HG02678 (cell line): ENCODE measurements around the gene LKAAEAR1.
"Not testable (repeated sequence)": the region's sequence is repeated elsewhere in the genome, so short reads cannot be mapped to it uniquely, and the experiment has no call there.

Experiments used
- ATAC-seq: cut with Tn5 transposase; IDR thresholded peaks from one replicate; pipeline ENCODE4 v1.9.1; 2021; ENCODE audit warnings: mild to moderate bottlenecking, moderate library complexity; ENCODE audit not compliant: unreplicated experiment

The LKAAEAR1 gene

GRCh38 chr20:64083804-64084684, at the start of gene LKAAEAR1:
Gene LKAAEAR1 (minus strand): TSS chr20:64084398. CDS start chr20:64084219, 179 bp downstream.
- ATAC-seq, result no peak

- no peak for ATAC-seq
Observed at GRCh38 chr20:64131406-64131805, 47.2 kb upstream of the LKAAEAR1 start.

GRCh38 chr20:64130876-64131275, 46.7 kb upstream of the LKAAEAR1 start:
- no peak for ATAC-seq

GRCh38 chr20:64130271-64130670, 46.1 kb upstream of the LKAAEAR1 start:
- no peak for ATAC-seq

GRCh38 chr20:64129146-64129782, 45.1 kb upstream of the LKAAEAR1 start:
- ATAC-seq, result no peak

GRCh38 chr20:64123517-64123916, 39.3 kb upstream of the LKAAEAR1 start:
- ATAC-seq, result not testable (repeated sequence)

GRCh38 chr20:64122927-64123326, 38.7 kb upstream of the LKAAEAR1 start:
- not testable (repeated sequence) for ATAC-seq

- ATAC-seq, result no peak
Observed at GRCh38 chr20:64121586-64121985, 37.4 kb upstream of the LKAAEAR1 start.

GRCh38 chr20:64119681-64120341, 35.6 kb upstream of the LKAAEAR1 start:
- ATAC-seq, result no peak

GRCh38 chr20:64119301-64119680, 35.1 kb upstream of the LKAAEAR1 start:
- no peak for ATAC-seq

GRCh38 chr20:64117432-64117777, 33.2 kb upstream of the LKAAEAR1 start:
- ATAC-seq, result not testable (repeated sequence)

GRCh38 chr20:64116541-64117431, 32.6 kb upstream of the LKAAEAR1 start:
- ATAC-seq, result no peak

- ATAC-seq, result no peak
Observed at GRCh38 chr20:64116016-64116415, 31.8 kb upstream of the LKAAEAR1 start.

- ATAC-seq, result no peak
Observed at GRCh38 chr20:64115171-64115911, 31.1 kb upstream of the LKAAEAR1 start.

GRCh38 chr20:64114356-64114971, 30.3 kb upstream of the LKAAEAR1 start:
- ATAC-seq, result no peak

GRCh38 chr20:64113796-64114355, 29.7 kb upstream of the LKAAEAR1 start:
- ATAC-seq, result no peak

GRCh38 chr20:64113444-64113775, 29.2 kb upstream of the LKAAEAR1 start:
- ATAC-seq, result no peak

GRCh38 chr20:64112691-64113443, 28.7 kb upstream of the LKAAEAR1 start:
- no peak for ATAC-seq
